Measurements from ENCODE around the gene RREB1. TPM values are rescaled to one million over a fixed set of nuclear protein-coding genes. Genes with fewer than 3 reads are reported as not detected.

The RREB1 gene
- total and polyA plus RNA-seq, 2 donors (not counting 3 experiments of a cell fraction or from before 2014, with no cell fraction given): 3.7 to 33.0 TPM

DNA sequence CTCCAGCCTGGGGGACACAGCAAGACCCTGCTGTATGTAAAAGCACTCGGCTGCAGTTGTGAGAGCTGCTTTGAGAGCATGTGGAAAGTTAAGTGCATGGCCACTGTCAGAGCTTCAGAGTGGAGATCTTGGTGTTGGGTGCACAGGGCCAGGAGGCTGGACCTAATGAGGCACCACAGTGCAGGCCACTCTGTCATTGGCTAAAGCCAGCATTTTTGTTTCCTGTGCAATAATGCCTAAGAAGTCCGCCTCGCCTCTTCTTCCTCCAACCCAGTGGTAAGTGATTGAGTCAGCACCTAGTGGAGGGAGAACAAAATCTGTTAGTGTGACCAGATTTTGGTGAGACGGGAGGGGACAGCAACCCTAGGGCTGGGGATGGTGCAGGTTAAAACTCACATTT lies 144.6 kb downstream of the RREB1 start:
- POLR2A ChIA-PET: no interaction called here

More for the DNA sequence above, 144.6 kb downstream of the RREB1 start:
- H3K4me3 ChIP-seq (replicated peaks in 1 of 3; ENCODE audit: insufficient read depth in 1 of 3, low read depth in 1 of 3, low read length in 3 of 3): no peak overlapping the region
- CTCF ChIA-PET: interaction anchor here (1.2 kb wide), 1 partner anchor 9 kb away, joined by 5 read pairs; no protein-coding TSS in a partner anchor
- H3K79me2 ChIP-seq (ENCODE audit: control insufficient read depth, insufficient read depth, low read length): no peaks in the 10 kb centered on the region
- FAIRE-seq: no peak
- H3K9me3 ChIP-seq (replicated peaks; ENCODE audit: control insufficient read depth, insufficient read depth, low read length): no peaks in the 10 kb centered on the region
- no peaks in the 10 kb centered on the region for H3K4me1 ChIP-seq (ENCODE audit: control insufficient read depth, extremely low read depth, insufficient read depth, low read length)
- no TSS peak for BruUV-seq (replicated peaks)
- H3K9me1 ChIP-seq (replicated peaks; ENCODE audit: control insufficient read depth, extremely low read depth, insufficient read depth, low read length): no peaks in the 10 kb centered on the region
- no peak overlapping the region for H2AFZ ChIP-seq (ENCODE audit: low read depth, low read length)
- H3K36me3 ChIP-seq (ENCODE audit: control insufficient read depth in 2 of 2, extremely low read depth in 1 of 2, insufficient read depth in 2 of 2, low read length in 2 of 2): peaks cover 3 to 27% of the 10 kb centered on the region in 2 experiments
- TF ChIP-seq, protein P1, sequence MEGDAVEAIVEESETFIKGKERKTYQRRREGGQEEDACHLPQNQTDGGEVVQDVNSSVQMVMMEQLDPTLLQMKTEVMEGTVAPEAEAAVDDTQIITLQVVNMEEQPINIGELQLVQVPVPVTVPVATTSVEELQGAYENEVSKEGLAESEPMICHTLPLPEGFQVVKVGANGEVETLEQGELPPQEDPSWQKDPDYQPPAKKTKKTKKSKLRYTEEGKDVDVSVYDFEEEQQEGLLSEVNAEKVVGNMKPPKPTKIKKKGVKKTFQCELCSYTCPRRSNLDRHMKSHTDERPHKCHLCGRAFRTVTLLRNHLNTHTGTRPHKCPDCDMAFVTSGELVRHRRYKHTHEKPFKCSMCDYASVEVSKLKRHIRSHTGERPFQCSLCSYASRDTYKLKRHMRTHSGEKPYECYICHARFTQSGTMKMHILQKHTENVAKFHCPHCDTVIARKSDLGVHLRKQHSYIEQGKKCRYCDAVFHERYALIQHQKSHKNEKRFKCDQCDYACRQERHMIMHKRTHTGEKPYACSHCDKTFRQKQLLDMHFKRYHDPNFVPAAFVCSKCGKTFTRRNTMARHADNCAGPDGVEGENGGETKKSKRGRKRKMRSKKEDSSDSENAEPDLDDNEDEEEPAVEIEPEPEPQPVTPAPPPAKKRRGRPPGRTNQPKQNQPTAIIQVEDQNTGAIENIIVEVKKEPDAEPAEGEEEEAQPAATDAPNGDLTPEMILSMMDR (IDR thresholded peaks at IDR 0.05; ENCODE audit: extremely low read depth in 1 of 2, insufficient read depth in 1 of 2, low read depth in 1 of 2, low read length in 2 of 2): no peak
- TF ChIP-seq GATA2 (IDR thresholded peaks at IDR 0.05; ENCODE audit: insufficient read depth, insufficient read length, low read depth, low read length) (no peak), MYC (IDR thresholded peaks at IDR 0.05; ENCODE audit: low read depth, low read length) (no peak), FOS (IDR thresholded peaks at IDR 0.05; ENCODE audit: borderline replicate concordance, insufficient read depth, low read length) (no peak), POLR2AphosphoS5 (IDR thresholded peaks at IDR 0.05; ENCODE audit: insufficient read depth, low read depth, low read length) (no peak), EZH2 (IDR thresholded peaks at IDR 0.05; ENCODE audit: borderline replicate concordance, low read depth, low read length, severe bottlenecking) (no peak), POLR2A (IDR thresholded peaks at IDR 0.05; ENCODE audit: low read depth, low read length) (no peak), JUN (IDR thresholded peaks at IDR 0.05; ENCODE audit: borderline replicate concordance, insufficient read depth, insufficient read length, low read depth) (no peak)
- TF ChIP-seq, protein P2, sequence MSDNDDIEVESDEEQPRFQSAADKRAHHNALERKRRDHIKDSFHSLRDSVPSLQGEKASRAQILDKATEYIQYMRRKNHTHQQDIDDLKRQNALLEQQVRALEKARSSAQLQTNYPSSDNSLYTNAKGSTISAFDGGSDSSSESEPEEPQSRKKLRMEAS (IDR thresholded peaks at IDR 0.05; ENCODE audit: insufficient read depth, insufficient read length): no peak
- H3K27ac ChIP-seq (ENCODE audit: insufficient read depth, low read depth, low read length): no peak overlapping the region
- intact Hi-C loops (cut with micrococcal nuclease) (no loop called here), dilution Hi-C loops (cut with MboI; ENCODE audit: extremely low pct_ligation_motif_present, low sequenced_read_pairs) (no loop called here)
- no peak overlapping the region for H3K9ac ChIP-seq (replicated peaks; ENCODE audit: extremely low read depth, insufficient read depth, low read length)
- no peaks in the 10 kb centered on the region for H4K20me1 ChIP-seq (replicated peaks; ENCODE audit: control insufficient read depth, extremely low read depth, insufficient read depth, low read length)
- DNase-seq (ENCODE audit: low read depth, low spot score): no peak
- H3K4me2 ChIP-seq (ENCODE audit: insufficient read depth, low read length): no peak overlapping the region
- no peaks in the 10 kb centered on the region for H3K27me3 ChIP-seq (ENCODE audit: control insufficient read depth in 2 of 2, insufficient read depth in 2 of 2, low read length in 2 of 2)

All from endothelial cell of umbilical vein (primary cell).